Lung (tissue), 12 donors: ENCODE data around the gene BICC1. TPM values are rescaled to one million over a fixed set of nuclear protein-coding genes. Genes with fewer than 3 reads are reported as not detected.
A peak's percentile ranks its signal among the peaks of the same experiment; 100 is the strongest.

ENCODE experiments used
- ATAC-seq: fragments of 200-7000 bp; cut with Tn5 transposase; one replicate; pipeline ENCODE4 v1.9.1; 2020; ENCODE audit warnings: moderate number of reproducible peaks; ENCODE audit not compliant: insufficient read depth, low FRiP score
- DNase-seq, 3 donors: peaks; one replicate each; pipeline ENCODE4 v3.0.0-alpha.2; 2013 to 2017
- H3K27ac ChIP-seq, 2 donors: one replicate each; pipeline ENCODE4 v1.5.1; 2013; ENCODE audit warnings: mild to moderate bottlenecking in 2 of 2, moderate library complexity in 2 of 2, control low read depth in 1 of 2, inconsistent platforms in 1 of 2, low read depth in 1 of 2, low read length in 1 of 2
- H3K27me3 ChIP-seq, 3 donors: one replicate each; pipeline ENCODE4 v1.5.1; 2013; ENCODE audit warnings: low read length in 2 of 3; ENCODE audit not compliant: control insufficient read depth in 3 of 3, insufficient read depth in 3 of 3
- H3K36me3 ChIP-seq, 4 donors: one replicate each; pipeline ENCODE4 v1.5.1; 2013; ENCODE audit warnings: low read length in 4 of 4, mild to moderate bottlenecking in 1 of 4, moderate library complexity in 1 of 4; ENCODE audit not compliant: control insufficient read depth in 4 of 4, insufficient read depth in 4 of 4
- H3K4me1 ChIP-seq, 5 donors: one replicate each; pipeline ENCODE4 v1.5.1; 2013; ENCODE audit warnings: low read length in 5 of 5, mild to moderate bottlenecking in 2 of 5, moderate library complexity in 1 of 5; ENCODE audit not compliant: control insufficient read depth in 5 of 5, insufficient read depth in 5 of 5
- H3K4me3 ChIP-seq: one replicate; pipeline ENCODE4 v1.5.1; 2013; ENCODE audit warnings: mild to moderate bottlenecking, control low read depth, moderate library complexity
- H3K9ac ChIP-seq, 2 donors: one replicate each; pipeline ENCODE4 v1.5.1; 2013; ENCODE audit warnings: low read length in 2 of 2, control low read depth in 1 of 2; ENCODE audit not compliant: insufficient read depth in 1 of 2
- H3K9me3 ChIP-seq, 4 donors: one replicate each; pipeline ENCODE4 v1.5.1; 2013; ENCODE audit warnings: low read length in 3 of 4, mild to moderate bottlenecking in 1 of 4, moderate library complexity in 1 of 4; ENCODE audit not compliant: control insufficient read depth in 4 of 4, insufficient read depth in 3 of 4
- CTCF ChIP-seq: IDR thresholded peaks from 2 replicates; pipeline ENCODE4 v1.5.1; 2012; ENCODE audit warnings: mild to moderate bottlenecking; ENCODE audit errors: control extremely low read depth, extremely low read depth
- WGBS, 2 donors: extraction: QIAGEN DNeasy Blood & Tissue Kit; methylation state at CpG; one replicate each; pipeline ENCODE4 v1.1.7; 2013; 5-methylcytosine and 5-hydroxymethylcytosine counted together
- polyA plus RNA-seq, 2 donors: library from polyadenylated mRNA; stranded (reverse); fragments of 200-250 nt; gene quantifications; one replicate each; pipeline ENCODE4 v1.2.1, GENCODE V29; 2013
- total RNA-seq, 2 donors: library from RNA; depleted of rRNA in 1 of 2; stranded (reverse); fragments of >200 nt in 1 of 2; gene quantifications; one replicate each; pipeline ENCODE4 v1.2.1, GENCODE V29; 2014 to 2021
- donor health status: control.
- donor health status: control.
- donor health status: Bipolar disorder and iron deficiency.
- donor health status: healthy.
- donor health status: DM: yes; HTN: yes; CAD: no.

BICC1 gene
- total and polyA plus RNA-seq, 4 donors, result 2.3 to 43.1 (median 5.9) TPM

DNA sequence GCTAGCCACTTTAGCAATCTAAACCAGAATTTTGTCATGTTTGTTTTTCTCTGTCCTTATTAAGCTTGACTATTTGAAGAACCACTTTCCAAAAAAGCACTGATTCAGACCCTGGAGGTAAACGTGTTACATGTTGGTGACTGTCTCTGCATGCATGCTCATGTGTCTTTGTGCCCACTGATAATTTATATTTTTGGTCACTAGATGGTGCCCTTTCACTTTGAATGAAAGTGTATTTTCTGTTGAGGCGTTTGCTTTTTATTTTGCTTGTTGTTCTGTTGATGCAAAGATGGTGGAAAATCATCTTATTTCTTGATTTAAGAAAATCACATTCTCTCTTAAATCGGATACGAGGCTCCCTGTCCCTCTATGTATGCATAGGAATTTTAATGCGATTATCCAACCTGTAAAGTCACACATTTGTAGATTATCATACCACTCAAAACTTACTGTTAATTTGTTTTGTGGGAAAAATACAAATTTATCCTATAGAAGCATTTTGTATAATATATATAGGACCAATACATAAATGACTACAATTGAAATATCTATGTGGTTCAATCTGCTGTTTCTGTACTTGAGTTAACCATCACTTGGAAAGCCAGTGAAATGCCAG lies 269.3 kb downstream of the BICC1 start:
- Histone ChIP-seq H3K27ac (no peak overlapping the region), H3K9ac (no peak overlapping the region), H3K4me1 (peaks cover 0 to 64% (median 12%) of the 10 kb centered on the region in 5 donors), H3K27me3 (no peaks in the 10 kb centered on the region), H3K9me3 (no peaks in the 10 kb centered on the region), H3K4me3 (no peak overlapping the region), H3K36me3 (peaks cover 0 to 5% (median 0%) of the 10 kb centered on the region in 4 donors)
- ATAC-seq (no peak), DNase-seq (peak in 2 of 3 donors; percentile 80 to 84)
- peak; percentile 11 for TF ChIP-seq CTCF
- WGBS, 2 donors, result 26 to 32% methylated on average over 5 of the region's 5 CpGs

DNA sequence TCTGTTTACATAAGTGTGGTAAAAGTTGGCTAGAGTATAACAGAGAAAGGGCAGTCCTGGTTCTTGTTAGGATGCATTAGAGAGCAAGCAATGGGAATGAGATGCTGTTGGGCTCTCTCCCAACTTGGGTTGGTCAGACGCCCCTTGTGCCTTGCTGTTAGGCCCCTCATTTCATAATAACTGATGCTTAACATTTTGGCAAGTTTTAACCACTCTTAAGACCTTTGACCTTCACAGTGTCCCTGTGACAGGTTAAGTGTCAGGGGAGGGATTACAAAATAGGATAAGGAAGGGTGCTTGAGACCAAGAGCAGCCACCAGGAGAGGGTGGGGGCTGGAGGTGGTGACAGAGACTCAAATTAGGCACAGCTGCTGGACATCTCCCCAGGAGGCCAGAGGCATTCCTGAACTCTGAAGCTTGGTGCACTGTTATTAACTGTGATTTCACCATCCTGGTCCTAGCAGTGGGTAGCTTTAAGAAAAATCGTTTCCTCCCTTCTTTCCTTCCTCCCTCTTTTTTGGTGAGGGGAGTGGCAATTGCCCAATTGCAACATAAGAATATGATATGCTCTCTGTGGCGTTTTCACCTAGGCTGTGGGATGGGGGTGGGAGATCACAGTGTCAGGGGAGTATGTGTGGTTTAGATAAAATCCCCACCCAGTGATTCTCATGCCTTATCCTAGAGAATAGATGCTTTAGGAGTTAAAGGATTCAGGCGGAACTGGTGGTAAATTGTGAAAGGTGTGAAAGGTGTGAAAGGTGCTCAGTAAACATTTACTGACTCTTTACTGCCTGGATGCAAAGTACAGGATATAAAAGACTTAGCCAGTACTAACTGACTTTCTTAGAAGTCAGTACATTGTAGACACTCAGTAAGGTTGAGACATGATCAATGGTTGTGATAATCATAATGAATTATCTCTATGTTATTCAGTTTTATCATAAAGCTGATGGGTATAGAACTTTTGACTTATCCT lies 270.5 kb downstream of the BICC1 start:
- ATAC-seq, result no peak
- no peak overlapping the region for H3K27ac ChIP-seq
- WGBS, 2 donors, result 37 to 38% methylated on average over 4 of the region's 4 CpGs
- H3K9me3 ChIP-seq, result no peaks in the 10 kb centered on the region
- peaks cover 0 to 12% (median 0%) of the 10 kb centered on the region in 4 donors for H3K36me3 ChIP-seq
- H3K9ac ChIP-seq, result no peak overlapping the region
- H3K27me3 ChIP-seq, result no peaks in the 10 kb centered on the region
- DNase-seq, result peak in 2 of 3 donors; percentile 24 to 37
- peaks cover 0 to 54% (median 12%) of the 10 kb centered on the region in 5 donors for H3K4me1 ChIP-seq
- TF ChIP-seq CTCF, result no peak
- no peak overlapping the region for H3K4me3 ChIP-seq

DNA sequence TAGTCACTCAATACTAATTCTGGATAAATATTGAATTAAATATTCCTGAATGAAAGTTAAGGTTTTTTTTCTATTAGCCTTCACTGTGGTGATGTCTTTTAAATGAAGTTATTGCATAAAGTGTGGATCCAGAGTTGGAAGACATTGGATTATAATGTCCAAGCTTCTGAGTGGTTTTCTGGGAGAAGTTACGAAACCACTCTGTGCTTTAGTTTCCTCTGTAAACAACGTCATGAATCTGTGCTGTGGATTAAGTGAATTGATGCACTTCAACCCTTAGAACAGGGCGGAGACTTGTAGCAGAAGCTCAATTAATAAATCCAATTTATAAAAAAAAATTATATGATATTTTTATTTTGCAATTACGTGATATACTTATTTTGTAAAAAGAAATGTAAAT lies 271.7 kb downstream of the BICC1 start:
- Histone ChIP-seq H3K4me3 (no peak overlapping the region), H3K4me1 (peaks cover 0 to 45% (median 12%) of the 10 kb centered on the region in 5 donors), H3K36me3 (peaks cover 0 to 13% (median 0%) of the 10 kb centered on the region in 4 donors), H3K9me3 (no peaks in the 10 kb centered on the region), H3K9ac (no peak overlapping the region), H3K27me3 (no peaks in the 10 kb centered on the region), H3K27ac (no peak overlapping the region)
- DNase-seq (peak in 1 of 3 donors; percentile 28), ATAC-seq (no peak)
- WGBS, 2 donors, result 66 to 69% methylated on average over 4 of the region's 4 CpGs
- no peak for TF ChIP-seq CTCF
